ENCODE data around the gene IGF2BP2. TPM values are rescaled to one million over a fixed set of nuclear protein-coding genes. Genes with fewer than 3 reads are reported as not detected.
A peak's percentile ranks its signal among the peaks of the same experiment; 100 is the strongest.

Gene IGF2BP2
- total and polyA plus RNA-seq, 2 of the 13 experiments (the other 11 are each of a cell fraction or from before 2014, with no cell fraction given), result 6.5 to 46.0 TPM

- TF ChIP-seq TAF1 (CRISPR knock-in tag; IDR thresholded peaks at IDR 0.05), result no peak
- no peak for TF ChIP-seq ZNF674 (CRISPR knock-in tag; IDR thresholded peaks at IDR 0.05; ENCODE audit: low read depth)
- TF ChIP-seq ZNF30 (CRISPR knock-in tag; IDR thresholded peaks at IDR 0.05), result no peak
- no peak for TF ChIP-seq ZNF720 (CRISPR knock-in tag; IDR thresholded peaks at IDR 0.05)
Measured at GRCh38 chr3:185789891-185790830, 34.7 kb downstream of the IGF2BP2 start (continued).

GRCh38 chr3:185789134-185789533 lies 35.7 kb downstream of the IGF2BP2 start:
- H3K9ac ChIP-seq (ENCODE audit: insufficient read depth, low read depth, low read length), result peak overlapping the region; percentile 14; the same call in 1 of the 2 replicates
- in situ Hi-C loops (cut with HindIII; ENCODE audit: extremely low pct_ligation_motif_present, low pct_unique_long_range_greater_than_20kb), result no loop called here
- ChIA-PET CTCF (ENCODE audit: low intra/inter-chr PET ratio, low total read pairs) (no interaction called here), POLR2A (interaction anchor here (1.9 kb wide), 1 partner anchor 33 kb away, joined by 4 read pairs; no protein-coding TSS in a partner anchor)
- H2AFZ ChIP-seq (ENCODE audit: low read length), result no peak overlapping the region
- ATAC-seq (peak; percentile 73), FAIRE-seq (no peak), DNase-seq (ENCODE audit: low spot score) (no peak)
- no peak overlapping the region for H3K4me2 ChIP-seq (ENCODE audit: low read depth, low read length)
- intact Hi-C loops (cut with micrococcal nuclease; ENCODE audit: unreplicated experiment), result no loop called here
- 94% methylated on average over 2 of the region's 2 CpGs for WGBS (ENCODE audit: low lambda C conversion rate)
- H3K27me3 ChIP-seq (ENCODE audit: control insufficient read depth in 1 of 2, insufficient read depth in 2 of 2, low read length in 2 of 2), result no peaks in the 10 kb centered on the region
- no peak overlapping the region for H3K4me3 ChIP-seq (replicated peaks in 1 of 3; ENCODE audit: insufficient read depth in 1 of 3, low read depth in 2 of 3, low read length in 3 of 3)
- peaks cover 100% of the 10 kb centered on the region for H3K79me2 ChIP-seq (ENCODE audit: insufficient read depth, low read length)
- H3K36me3 ChIP-seq (replicated peaks in 1 of 2; ENCODE audit: control insufficient read depth in 1 of 2, insufficient read depth in 2 of 2, low read length in 2 of 2), result peaks cover 3 to 6% of the 10 kb centered on the region in 2 experiments
- H4K20me1 ChIP-seq (ENCODE audit: insufficient read depth, low read length), result peaks cover 98% of the 10 kb centered on the region
- no peak for TF ChIP-seq ZNF546 (CRISPR knock-in tag; conservative IDR thresholded peaks at IDR 0.05)
- peak; percentile 57; the same call in 1 of the 2 replicates for TF ChIP-seq USF2 (IDR thresholded peaks at IDR 0.05; ENCODE audit: low read depth, low read length)
- no peak; the same call in 1 of the 2 replicates for TF ChIP-seq USF2 (CRISPR knock-in tag; IDR thresholded peaks at IDR 0.05; ENCODE audit: borderline replicate concordance)
- no peaks in the 10 kb centered on the region for H3K9me3 ChIP-seq (ENCODE audit: low read length)
- BruUV-seq (replicated peaks), result no TSS peak
- peaks cover 72% of the 10 kb centered on the region for H3K4me1 ChIP-seq (ENCODE audit: insufficient read depth, low read length)
- H3K27ac ChIP-seq (ENCODE audit: extremely low read length, insufficient read depth, low read length), result no peak overlapping the region
